GM19099 (cell line): ENCODE measurements around the gene KRTAP29-1.

Source experiments
- POLR2A ChIP-seq: IDR thresholded peaks from 3 replicates; pipeline ENCODE4 v1.6.1; 2011; ENCODE audit warnings: low read depth; ENCODE audit not compliant: insufficient read length; ENCODE audit errors: extremely low read depth

KRTAP29-1 gene

DNA sequence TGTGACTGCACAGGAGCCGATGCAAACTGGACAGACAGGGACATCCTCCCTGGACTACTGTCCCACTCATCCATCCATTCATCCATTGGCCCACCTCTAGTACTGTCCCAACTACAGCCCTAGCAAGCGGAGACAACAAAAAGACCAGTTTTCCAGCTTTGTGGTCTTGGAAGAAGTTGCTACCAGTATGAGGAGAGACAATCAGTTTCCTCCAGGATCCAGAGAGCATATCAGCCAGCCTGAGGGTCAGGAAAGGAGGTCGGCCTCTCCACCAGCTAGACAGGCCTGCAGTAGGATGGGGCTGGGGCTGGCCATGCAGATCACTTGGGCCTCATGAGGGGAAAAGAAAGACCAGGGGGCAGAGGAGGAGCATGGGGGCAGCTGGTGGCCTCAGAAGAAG is 31.2 kb upstream of the KRTAP29-1 start:
- no peak for TF ChIP-seq POLR2A

DNA sequence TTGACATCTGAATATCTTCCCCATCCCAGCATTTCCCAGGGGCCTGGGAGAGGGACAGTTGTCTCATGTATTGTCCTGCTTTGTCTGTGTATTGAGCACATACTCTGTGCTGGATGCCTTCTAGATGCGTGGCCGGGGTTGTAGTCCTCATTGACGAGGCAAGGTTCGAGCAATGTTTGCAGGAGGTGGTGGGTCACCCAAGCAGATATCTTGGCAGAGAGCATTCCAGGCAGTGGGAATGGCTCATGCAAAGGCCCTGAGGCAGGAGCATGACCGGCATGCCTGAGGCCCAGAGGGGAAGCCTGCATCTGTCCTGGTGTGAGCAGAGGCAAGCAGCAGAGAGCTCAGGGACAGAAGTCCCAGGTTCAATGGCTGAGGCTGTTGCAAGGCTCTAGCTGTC is 30.4 kb upstream of the KRTAP29-1 start:
- no peak for TF ChIP-seq POLR2A

DNA sequence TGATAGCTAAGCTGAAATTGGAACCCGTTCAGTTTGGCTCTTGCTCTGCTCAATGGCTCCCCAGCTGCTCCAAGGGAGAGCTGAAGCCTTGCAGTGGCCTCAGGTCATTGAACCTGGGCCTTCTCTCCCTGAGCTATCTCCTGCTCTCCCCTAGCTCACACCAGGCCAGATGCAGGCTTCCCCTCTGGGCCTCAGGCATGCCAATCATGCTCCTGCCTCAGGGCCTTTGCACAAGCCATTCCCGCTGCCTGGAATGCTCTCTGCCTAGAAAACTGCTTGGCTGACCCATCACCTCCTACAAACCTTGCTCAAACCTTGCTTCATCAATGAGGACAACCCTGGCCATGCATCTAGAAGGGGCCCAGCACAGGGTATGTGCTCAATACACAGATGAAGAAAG is 29.6 kb upstream of the KRTAP29-1 start:
- no peak for TF ChIP-seq POLR2A

DNA sequence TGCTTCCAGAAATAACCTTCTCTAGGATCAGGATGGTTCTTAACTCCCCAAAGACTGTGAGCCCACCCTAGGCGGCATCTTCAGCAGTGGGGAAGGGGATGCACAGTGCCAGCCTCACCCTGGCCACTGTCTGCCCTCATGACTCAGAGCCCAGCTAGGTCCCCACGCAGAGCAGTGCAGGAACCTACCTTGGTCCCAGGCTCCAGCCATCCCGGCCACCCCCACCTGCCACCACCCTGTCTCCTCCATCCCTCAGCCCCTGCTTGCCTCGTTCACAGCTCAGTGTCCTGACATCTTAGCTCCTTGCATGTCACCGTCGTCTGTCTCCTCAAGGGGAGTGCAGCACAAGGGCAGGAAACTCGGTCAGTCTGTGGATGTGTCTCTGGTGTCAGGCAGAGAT is 29.0 kb upstream of the KRTAP29-1 start:
- no peak for TF ChIP-seq POLR2A

DNA sequence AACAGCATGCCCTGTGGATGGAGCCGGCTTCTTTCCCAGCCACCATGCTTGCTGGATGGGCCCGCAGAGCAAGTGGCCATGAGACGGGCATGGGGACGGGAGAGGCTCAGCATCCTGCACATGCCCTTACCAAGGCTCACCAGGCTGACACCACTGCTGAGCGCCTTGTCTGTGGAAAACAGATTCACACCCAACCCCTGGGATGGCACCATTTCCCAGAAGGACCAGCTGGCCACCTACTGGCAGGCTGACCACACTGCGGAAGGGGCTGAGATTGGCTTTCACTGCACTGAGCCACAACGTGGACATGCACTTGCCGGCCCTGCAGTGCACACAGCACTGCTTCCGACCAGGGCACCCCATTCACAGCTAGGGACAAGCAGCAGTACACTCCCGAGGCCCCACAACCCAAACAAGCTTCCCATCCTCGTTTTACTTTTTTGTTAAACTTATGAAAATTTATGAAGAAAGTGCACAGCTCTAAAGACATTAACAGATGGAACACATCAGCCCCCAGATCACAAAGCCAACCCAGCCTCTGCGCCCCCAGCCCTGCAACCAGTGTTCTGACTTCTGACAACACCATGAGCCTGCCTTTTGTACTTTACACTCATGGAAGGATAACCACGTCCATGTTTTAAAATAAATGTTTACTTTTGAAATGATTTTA is 26.8 kb upstream of the KRTAP29-1 start:
- no peak for TF ChIP-seq POLR2A

DNA sequence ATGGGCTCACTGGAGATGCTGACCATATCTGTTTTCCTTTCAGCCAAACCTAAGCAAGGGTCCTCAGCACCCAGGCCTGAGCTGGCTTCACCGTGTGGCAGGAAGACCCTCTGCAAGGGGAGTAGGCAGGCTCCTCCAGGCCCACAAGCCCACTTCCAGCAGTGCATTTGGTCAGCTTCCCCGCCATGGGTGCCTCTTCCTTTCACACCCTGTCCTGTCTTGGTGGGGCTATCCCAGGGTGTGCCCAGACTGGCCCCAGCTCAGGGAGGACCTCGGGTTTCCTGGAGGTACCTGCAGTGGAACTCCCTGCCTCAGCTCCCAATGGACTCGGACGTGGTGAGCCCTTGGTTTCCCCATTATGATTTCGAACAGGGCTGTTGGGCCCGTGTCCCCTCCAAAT is 25.6 kb upstream of the KRTAP29-1 start:
- TF ChIP-seq POLR2A = no peak

DNA sequence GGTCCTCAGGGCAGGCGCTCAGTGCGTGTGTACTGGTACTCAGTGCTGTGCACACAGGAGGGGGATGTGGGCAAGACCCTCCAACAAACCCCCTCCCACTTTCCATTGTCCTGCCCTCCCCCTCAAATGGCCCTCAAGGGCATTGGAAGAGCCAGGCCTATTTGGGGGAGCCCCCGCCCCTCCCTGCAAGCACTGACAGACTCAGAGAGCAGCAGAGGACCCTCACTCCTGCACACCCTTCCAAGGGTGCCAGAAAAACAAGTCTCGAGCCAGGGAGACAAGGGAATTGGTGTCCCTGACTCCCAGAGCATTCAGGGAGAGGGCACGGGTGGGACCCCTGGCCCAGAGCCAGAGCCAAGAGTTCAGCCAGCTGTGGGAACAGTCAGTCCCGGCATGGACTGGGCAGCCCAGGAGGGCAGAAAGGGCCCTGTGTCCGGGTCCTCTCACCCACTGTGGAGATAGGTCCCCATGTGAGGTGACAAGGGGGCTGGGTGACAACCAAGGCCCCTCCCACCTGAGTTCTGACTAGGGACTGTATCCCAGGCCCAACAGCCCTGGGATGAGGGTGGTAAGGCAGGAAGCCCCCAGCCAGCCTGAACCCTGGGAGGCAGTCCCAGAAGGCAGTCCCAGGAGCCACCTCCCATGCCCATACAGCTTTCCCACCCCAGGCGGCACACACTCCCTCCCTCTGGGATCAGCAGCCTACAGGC is 24.9 kb upstream of the KRTAP29-1 start:
- no peak for TF ChIP-seq POLR2A

DNA sequence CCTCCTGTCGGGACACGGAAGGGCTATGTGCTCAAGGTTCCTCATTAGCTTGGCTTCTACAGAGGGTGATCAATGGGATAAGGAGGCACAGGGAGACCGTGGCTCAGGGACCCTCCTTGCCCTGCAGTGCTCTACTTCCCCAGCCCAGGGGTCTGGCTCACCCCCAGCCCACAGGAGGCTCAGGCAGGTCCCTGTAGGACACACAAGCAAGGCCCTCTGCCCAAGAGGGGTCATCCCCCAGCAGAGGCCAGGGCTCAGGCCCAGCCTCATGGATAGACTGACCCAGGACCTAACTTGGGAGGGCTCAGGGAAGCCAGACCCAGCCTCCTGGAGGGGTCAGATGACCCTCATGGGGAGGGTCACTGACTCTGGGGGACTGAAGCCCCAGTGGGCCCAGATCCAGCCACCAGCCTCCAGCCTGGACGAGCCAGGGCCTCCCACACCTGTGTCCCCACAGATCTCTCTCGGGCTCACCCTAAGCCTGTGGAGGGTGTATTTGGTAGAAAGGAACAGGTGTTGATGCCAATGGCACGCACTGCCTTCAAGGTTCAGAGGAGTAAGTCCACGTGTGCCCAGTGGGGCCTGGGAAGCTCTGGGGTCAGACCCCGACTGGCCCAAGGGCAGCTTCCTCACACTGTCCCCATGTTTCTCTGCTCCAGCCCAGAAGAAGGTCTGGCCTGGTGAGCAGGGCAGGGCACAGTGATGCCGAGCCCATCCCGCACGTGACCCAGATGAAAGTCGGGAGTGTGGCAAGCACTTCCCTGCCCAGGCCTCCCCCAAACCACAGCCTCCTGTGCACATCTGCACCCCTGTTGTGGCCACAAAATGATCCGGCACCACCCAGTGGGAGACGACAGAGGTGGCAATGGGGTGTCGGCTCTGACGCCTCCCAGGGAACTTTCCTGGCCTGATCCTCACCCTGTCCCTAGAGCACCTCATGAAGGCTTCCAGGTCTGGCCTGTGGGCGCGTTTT is 23.8 kb upstream of the KRTAP29-1 start:
- TF ChIP-seq POLR2A = no peak

DNA sequence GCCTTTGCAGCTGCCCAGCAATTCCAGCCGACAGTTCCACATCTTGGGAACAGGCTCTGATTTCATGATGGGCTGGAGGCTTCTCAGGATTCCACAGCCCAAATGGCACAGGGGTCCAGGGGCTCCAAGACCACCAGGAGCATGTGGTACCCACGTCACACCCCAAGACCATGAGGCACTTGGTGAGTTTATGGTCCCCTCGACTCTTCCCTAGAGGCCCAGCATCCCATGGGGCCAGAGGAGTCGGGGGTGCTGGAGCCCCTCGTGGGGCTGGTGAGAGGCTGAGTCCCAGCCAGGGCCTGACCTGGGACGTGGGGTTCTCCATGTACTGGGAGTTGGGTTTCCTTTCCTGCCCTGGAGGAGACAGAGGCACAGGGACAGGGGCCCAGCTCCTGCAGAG is 23.0 kb upstream of the KRTAP29-1 start:
- no peak for TF ChIP-seq POLR2A

DNA sequence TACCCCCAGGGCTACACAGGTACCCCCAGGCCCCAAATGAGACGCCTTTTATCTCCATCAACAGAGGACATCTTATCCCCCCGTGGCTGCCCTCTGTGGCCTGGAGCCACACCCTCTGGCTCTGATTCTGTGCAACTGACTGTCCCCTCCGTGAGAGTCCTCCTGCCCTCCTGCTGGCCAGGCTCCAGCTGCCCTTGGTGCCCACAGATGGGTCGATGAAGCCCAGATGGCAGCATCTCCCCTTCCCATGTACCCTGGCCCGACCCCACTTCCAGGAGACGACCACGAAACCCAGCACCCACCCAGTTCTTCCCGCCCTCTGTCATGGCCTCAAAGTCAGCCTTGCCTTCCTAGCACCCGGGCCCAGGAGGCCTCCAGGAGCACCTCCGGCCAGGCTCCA is 22.5 kb upstream of the KRTAP29-1 start:
- TF ChIP-seq POLR2A = no peak

DNA sequence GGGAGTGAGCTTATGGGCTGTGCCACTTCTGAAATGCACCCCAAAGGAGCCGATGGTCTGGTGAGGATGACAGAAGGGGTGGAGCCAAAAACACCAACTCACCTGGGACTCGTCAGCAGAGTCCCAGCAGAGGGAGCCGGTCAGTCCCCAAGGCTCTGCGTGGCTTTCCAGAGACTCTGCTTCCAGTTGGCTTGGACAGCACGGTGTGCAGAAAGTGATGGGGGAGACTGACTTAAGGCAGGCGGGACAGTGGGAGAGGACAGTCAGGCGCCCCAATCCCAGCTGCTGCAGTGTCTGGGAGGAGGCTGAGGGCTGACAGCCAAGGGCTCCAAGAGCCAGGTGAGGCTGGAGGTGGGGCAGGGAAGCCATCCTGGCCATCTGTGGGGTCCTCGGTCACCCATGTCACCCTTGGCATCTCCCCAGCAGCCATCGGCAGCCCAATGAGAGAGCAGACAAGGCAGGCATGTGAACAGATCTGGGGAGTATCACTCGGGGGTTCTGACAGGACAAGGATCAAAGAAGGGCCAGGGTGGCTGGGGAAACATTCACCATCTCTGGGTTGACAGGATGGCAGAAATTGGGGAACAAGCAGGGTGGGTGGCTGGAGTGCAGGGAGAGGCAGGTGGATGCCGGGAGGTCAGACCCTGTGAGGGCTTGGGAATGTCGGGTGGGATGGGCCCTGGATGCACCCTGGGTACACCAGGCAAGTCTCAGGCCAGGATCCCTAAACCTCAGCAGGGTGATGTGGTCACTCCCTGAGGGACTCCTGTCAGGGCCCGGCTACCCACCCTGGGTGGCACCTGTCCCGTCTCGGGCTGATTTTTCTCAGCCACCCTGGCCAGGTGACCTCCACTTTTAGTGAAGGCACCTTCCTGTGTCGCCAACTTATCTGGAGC is 21.8 kb upstream of the KRTAP29-1 start:
- TF ChIP-seq POLR2A = no peak

DNA sequence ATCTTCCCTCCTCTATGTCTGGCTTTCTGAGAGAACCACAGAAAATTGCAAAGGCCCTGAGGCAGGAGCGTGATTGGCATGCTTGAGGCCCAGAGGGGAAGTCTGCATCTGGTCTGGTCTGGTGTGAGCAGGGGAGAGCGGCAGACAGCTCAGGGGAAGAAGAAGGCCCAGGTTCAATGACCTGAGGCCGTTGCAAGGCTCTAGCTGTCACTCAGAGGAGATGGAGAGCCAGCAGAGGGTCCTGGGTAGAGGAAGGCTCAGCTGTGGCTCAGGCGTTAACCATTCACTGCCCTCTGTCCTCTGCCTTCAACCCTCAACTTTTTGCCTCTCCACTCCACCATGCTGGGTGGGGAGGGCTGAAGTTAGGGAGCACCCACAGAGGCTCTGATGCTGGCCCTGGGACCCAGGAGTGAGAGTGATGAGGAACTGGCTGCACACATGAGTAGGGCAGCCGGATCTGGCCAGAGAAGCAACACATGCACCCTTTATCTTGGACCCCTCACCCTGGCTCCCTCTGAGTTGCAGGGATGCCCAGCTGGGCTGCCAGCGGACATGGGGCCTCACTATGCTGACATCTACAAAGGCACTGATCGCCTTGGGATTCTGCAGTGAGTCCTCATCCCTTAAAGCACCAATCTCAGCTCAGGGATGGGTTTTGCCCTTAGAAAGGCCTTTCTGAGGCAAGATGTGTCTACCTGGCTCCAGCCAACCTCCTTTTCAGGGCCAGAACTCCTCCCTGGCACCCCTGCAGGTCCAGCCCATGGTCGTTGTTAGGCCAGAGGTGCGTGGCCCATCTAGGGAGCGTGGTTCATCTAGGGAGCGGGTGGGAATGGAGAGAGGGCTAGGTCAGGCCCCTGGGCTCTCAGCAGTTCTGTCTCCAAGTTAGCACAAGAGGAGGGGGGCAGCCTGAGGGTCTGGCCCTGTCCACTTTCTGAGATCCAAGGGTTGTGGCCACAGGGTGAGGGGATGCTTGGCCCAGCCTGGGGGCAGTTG is 20.5 kb upstream of the KRTAP29-1 start:
- TF ChIP-seq POLR2A = no peak
